Measurements from ENCODE around the gene PCDHGA1. TPM values are rescaled to one million over a fixed set of nuclear protein-coding genes. Genes with fewer than 3 reads are reported as not detected.
"Not testable (repeated sequence)": the region's sequence is repeated elsewhere in the genome, so short reads cannot be mapped to it uniquely, and the experiment has no call there.

PCDHGA1 gene
- total RNA-seq, 1 donor from 2014 or later, result 0.07 TPM

DNA sequence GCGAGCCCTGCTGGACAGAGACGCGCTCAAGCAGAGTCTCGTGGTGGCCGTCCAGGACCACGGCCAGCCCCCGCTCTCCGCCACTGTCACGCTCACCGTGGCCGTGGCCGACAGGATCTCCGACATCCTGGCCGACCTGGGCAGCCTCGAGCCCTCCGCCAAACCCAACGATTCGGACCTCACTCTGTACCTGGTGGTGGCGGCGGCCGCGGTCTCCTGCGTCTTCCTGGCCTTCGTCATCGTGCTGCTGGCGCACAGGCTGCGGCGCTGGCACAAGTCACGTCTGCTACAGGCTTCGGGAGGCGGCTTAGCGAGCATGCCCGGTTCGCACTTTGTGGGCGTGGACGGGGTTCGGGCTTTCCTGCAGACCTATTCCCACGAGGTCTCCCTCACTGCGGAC is 2.3 kb downstream of the PCDHGA1 start:
- Mint-ChIP-seq H3K9me3 (peaks cover 21% of the 10 kb centered on the region), H3K27me3 (peaks cover 44% of the 10 kb centered on the region)
- not testable (repeated sequence) for H3K4me1 Mint-ChIP-seq; H3K27ac Mint-ChIP-seq; H3K4me3 Mint-ChIP-seq; H3K36me3 Mint-ChIP-seq (ENCODE audit: low read depth)
- DNase-seq, result peak; percentile 39
- intact Hi-C loops (cut with micrococcal nuclease), result loop anchor here (10.0 kb wide), 1 partner anchor 88 kb away; the partner anchor contains the start of gene PCDHB15

DNA sequence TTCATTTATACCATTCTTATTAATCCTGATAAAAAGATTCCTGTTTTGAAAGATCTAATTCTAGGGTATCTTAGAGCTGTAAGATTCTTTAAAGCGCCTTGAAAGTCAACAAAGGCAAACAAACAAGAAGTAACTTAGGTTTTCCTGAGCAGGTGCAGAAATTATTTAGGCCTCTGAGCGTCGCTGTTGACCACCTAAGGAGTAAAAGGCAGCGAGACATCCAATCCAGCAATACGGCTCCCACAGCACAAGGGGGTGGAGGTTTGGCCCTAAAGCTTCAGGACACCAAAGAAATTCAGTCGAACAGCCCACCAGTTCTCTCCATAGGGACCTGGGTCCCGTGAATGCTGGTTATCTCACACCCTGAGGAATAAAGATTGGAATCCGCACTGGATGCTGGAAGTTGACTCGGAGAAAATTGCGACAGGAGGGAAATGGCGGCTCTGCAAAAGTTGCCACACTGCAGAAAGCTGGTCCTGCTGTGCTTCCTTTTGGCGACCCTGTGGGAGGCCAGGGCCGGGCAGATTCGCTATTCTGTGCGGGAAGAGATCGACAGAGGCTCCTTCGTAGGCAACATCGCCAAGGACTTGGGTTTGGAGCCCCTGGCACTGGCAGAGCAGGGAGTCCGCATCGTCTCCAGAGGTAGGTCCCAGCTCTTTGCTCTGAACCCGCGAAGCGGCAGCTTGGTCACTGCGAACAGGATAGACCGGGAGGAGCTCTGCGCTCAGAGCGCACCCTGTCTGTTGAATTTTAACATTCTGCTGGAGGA is 8.4 kb downstream of the PCDHGA1 start, which contains the start of gene PCDHGA2:
Gene PCDHGA2, plus strand, starts transcription at position 223 of the 769 bp plus-strand sequence.
- no peaks in the 10 kb centered on the region for H3K4me1 Mint-ChIP-seq
- peak; percentile 68 for DNase-seq
- peaks cover 42% of the 10 kb centered on the region for H3K27me3 Mint-ChIP-seq
- H3K36me3 Mint-ChIP-seq (ENCODE audit: low read depth), result peaks cover 3% of the 10 kb centered on the region
- H3K9me3 Mint-ChIP-seq, result peaks cover 37% of the 10 kb centered on the region
- intact Hi-C loops (cut with micrococcal nuclease), result loop anchor here (5.0 to 10.0 kb wide), 2 partner anchors 74 to 94 kb away; partner anchors contain the start of genes PCDHB15 and PCDHGA10
- H3K4me3 Mint-ChIP-seq, result peak within 1 kb of the TSS; percentile 80
- H3K27ac Mint-ChIP-seq, result no peak within 1 kb of the TSS

- DNase-seq; intact Hi-C loops (cut with micrococcal nuclease); H3K4me3 Mint-ChIP-seq; H3K36me3 Mint-ChIP-seq (ENCODE audit: low read depth); H3K4me1 Mint-ChIP-seq; H3K27ac Mint-ChIP-seq: not testable (repeated sequence)
- Mint-ChIP-seq H3K27me3 (peaks cover 37% of the 10 kb centered on the region), H3K9me3 (peaks cover 46% of the 10 kb centered on the region)
Observed at GRCh38 chr5:141340781-141341354, 10.6 kb downstream of the PCDHGA1 start.

- Mint-ChIP-seq H3K4me1 (no peaks in the 10 kb centered on the region), H3K9me3 (peaks cover 42% of the 10 kb centered on the region), H3K36me3 (ENCODE audit: low read depth) (peaks cover 3% of the 10 kb centered on the region), H3K27me3 (peaks cover 27% of the 10 kb centered on the region), H3K4me3 (no peak overlapping the region), H3K27ac (no peak overlapping the region)
- DNase-seq, result no peak
- intact Hi-C loops (cut with micrococcal nuclease), result no loop called here
Observed at GRCh38 chr5:141342773-141343172, 12.5 kb downstream of the PCDHGA1 start.

- H3K27ac Mint-ChIP-seq, result no peak within 1 kb of the TSS
- intact Hi-C loops (cut with micrococcal nuclease), result no loop called here
- DNase-seq, result peak; percentile 74
- peaks cover 3% of the 10 kb centered on the region for H3K36me3 Mint-ChIP-seq (ENCODE audit: low read depth)
- H3K4me3 Mint-ChIP-seq, result peak within 1 kb of the TSS; percentile 67
- peaks cover 20% of the 10 kb centered on the region for H3K27me3 Mint-ChIP-seq
- H3K4me1 Mint-ChIP-seq, result no peaks in the 10 kb centered on the region
- peaks cover 36% of the 10 kb centered on the region for H3K9me3 Mint-ChIP-seq
Observed at GRCh38 chr5:141343242-141343952, 13.1 kb downstream of the PCDHGA1 start, which contains the start of gene PCDHGA3. Gene PCDHGA3 (plus strand): TSS chr5:141343829. CDS start chr5:141344034, 205 bp downstream.

- Mint-ChIP-seq H3K4me1 (no peaks in the 10 kb centered on the region), H3K27ac (no peak overlapping the region), H3K27me3 (peaks cover 14% of the 10 kb centered on the region), H3K36me3 (ENCODE audit: low read depth) (peaks cover 2% of the 10 kb centered on the region), H3K9me3 (peaks cover 35% of the 10 kb centered on the region), H3K4me3 (peak overlapping the region; percentile 67)
- intact Hi-C loops (cut with micrococcal nuclease), result no loop called here
- no peak for DNase-seq
Observed at GRCh38 chr5:141343953-141344463, 13.7 kb downstream of the PCDHGA1 start.

DNA sequence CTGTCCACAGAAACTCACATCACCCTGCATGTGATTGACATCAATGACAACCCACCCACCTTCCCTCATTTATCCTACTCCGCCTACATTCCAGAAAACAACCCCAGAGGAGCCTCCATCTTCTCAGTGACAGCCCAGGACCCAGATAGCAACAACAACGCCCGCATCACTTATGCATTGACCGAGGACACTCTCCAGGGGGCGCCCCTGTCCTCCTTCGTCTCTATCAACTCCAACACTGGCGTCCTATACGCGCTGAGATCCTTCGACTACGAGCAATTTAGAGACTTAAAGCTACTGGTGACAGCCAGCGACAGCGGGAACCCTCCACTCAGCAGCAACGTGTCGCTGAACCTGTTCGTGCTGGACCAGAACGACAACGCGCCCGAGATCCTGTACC is 15.0 kb downstream of the PCDHGA1 start:
- Mint-ChIP-seq H3K27ac (no peak overlapping the region), H3K4me1 (peaks cover 3% of the 10 kb centered on the region), H3K27me3 (peaks cover 9% of the 10 kb centered on the region), H3K36me3 (ENCODE audit: low read depth) (no peaks in the 10 kb centered on the region), H3K4me3 (no peak overlapping the region), H3K9me3 (peaks cover 36% of the 10 kb centered on the region)
- DNase-seq, result peak; percentile 50
- intact Hi-C loops (cut with micrococcal nuclease), result no loop called here

GRCh38 chr5:141346017-141346416 is 15.7 kb downstream of the PCDHGA1 start:
- H3K4me1 Mint-ChIP-seq; intact Hi-C loops (cut with micrococcal nuclease); H3K36me3 Mint-ChIP-seq (ENCODE audit: low read depth); H3K27ac Mint-ChIP-seq; H3K27me3 Mint-ChIP-seq; DNase-seq; H3K4me3 Mint-ChIP-seq: not testable (repeated sequence)
- H3K9me3 Mint-ChIP-seq, result peaks cover 35% of the 10 kb centered on the region

DNA sequence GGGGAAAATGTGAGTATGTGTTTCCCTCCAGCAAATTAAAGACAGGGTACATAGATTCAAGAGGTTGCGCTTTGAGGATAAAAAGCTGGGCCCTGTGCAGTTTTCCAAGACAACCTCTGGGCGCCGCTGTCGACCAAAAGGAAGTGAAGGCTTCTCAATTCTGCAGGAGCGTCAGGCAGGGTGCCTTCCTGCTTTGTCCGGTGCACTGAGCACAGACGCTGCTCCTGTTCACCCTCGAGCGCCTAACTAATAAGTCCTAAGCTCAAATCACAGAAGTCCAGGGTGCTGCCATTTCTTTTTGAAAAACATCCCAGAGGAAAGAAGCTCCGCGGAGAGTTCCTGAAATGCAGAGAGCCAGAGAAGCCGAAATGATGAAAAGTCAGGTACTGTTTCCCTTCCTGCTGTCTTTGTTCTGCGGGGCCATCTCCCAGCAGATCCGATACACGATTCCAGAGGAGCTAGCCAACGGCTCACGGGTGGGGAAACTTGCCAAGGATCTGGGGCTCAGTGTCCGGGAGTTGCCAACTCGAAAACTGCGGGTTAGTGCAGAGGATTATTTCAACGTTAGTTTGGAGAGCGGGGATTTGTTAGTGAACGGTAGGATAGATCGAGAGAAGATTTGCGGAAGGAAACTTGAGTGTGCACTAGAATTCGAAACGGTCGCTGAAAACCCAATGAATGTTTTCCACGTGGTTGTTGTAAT is 19.8 kb downstream of the PCDHGA1 start, which contains the start of gene PCDHGB1:
Gene PCDHGB1, plus strand, starts transcription at position 183 of the 703 bp plus-strand sequence. Its CDS starts 162 bp downstream, at position 345.
- Mint-ChIP-seq H3K4me1 (peaks cover 3% of the 10 kb centered on the region), H3K27ac (no peak within 1 kb of the TSS), H3K27me3 (peaks cover 12% of the 10 kb centered on the region), H3K9me3 (peaks cover 24% of the 10 kb centered on the region), H3K36me3 (ENCODE audit: low read depth) (no peaks in the 10 kb centered on the region), H3K4me3 (peak within 1 kb of the TSS; percentile 73)
- intact Hi-C loops (cut with micrococcal nuclease), result no loop called here
- DNase-seq, result peak; percentile 82

DNA sequence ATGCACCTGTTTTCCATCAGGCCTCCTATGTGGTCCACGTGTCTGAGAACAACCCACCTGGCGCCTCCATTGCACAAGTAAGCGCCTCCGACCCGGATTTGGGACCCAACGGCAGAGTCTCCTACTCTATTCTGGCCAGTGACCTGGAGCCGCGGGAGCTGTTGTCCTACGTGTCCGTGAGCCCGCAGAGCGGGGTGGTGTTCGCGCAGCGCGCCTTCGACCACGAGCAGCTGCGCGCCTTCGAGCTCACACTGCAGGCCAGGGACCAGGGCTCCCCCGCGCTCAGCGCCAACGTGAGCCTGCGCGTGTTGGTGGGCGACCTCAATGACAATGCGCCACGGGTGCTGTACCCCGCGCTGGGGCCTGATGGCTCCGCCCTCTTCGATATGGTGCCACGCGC is 21.3 kb downstream of the PCDHGA1 start:
- Mint-ChIP-seq H3K9me3 (peaks cover 30% of the 10 kb centered on the region), H3K4me3 (no peak overlapping the region), H3K36me3 (ENCODE audit: low read depth) (no peaks in the 10 kb centered on the region), H3K4me1 (peaks cover 3% of the 10 kb centered on the region), H3K27me3 (peaks cover 15% of the 10 kb centered on the region), H3K27ac (no peak overlapping the region)
- intact Hi-C loops (cut with micrococcal nuclease), result no loop called here
- peak; percentile 50 for DNase-seq

GRCh38 chr5:141354900-141355469 is 24.7 kb downstream of the PCDHGA1 start, which contains the start of gene PCDHGA4:
Gene PCDHGA4 (plus strand): TSS chr5:141355021. CDS start chr5:141355108, 87 bp downstream.
- peak within 1 kb of the TSS; percentile 39 for H3K4me3 Mint-ChIP-seq
- intact Hi-C loops (cut with micrococcal nuclease), result loop anchor here (5.0 kb wide), 2 partner anchors 157 to 202 kb away; no protein-coding TSS in a partner anchor

DNA sequence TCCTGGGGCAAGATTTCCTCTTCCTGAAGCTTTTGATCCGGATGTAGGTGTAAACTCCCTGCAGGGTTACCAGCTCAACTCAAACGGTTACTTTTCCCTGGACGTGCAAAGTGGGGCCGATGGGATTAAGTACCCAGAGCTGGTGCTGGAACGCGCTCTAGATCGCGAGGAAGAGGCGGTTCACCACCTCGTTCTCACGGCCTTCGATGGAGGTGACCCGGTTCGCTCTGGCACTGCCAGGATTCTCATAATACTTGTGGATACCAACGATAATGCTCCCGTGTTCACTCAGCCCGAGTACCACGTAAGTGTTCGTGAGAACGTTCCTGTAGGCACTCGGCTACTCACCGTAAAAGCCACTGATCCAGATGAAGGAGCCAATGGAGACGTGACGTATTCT is 25.3 kb downstream of the PCDHGA1 start:
- H3K4me3 Mint-ChIP-seq, result no peak overlapping the region
- DNase-seq, result peak; percentile 49
- no peaks in the 10 kb centered on the region for H3K36me3 Mint-ChIP-seq (ENCODE audit: low read depth)
- no peak overlapping the region for H3K27ac Mint-ChIP-seq
- peaks cover 18% of the 10 kb centered on the region for H3K27me3 Mint-ChIP-seq
- no peaks in the 10 kb centered on the region for H3K4me1 Mint-ChIP-seq
- intact Hi-C loops (cut with micrococcal nuclease), result loop anchor here (5.0 kb wide), 2 partner anchors 157 to 202 kb away; no protein-coding TSS in a partner anchor
- H3K9me3 Mint-ChIP-seq, result peaks cover 24% of the 10 kb centered on the region

More at GRCh38 chr5:141354900-141355469, 24.7 kb downstream of the PCDHGA1 start, which contains the start of gene PCDHGA4:
- Mint-ChIP-seq H3K9me3 (peaks cover 25% of the 10 kb centered on the region), H3K27ac (no peak within 1 kb of the TSS), H3K36me3 (ENCODE audit: low read depth) (no peaks in the 10 kb centered on the region), H3K4me1 (no peaks in the 10 kb centered on the region), H3K27me3 (peaks cover 17% of the 10 kb centered on the region)
- DNase-seq, result peak; percentile 61
